T1000 (cell line): ENCODE results near the gene CDK14.

Source experiments
- DNase-seq: peaks from one replicate; lab custom pipeline; 2025; ENCODE audit warnings: mixed read lengths; lab: John Stamatoyannopoulos, UW

The CDK14 gene

GRCh38 chr7:91050677-91051076 lies 454.6 kb downstream of the CDK14 start:
- DNase-seq: no peak

- no peak for DNase-seq
Observed at GRCh38 chr7:91051966-91052365, 455.8 kb downstream of the CDK14 start.

GRCh38 chr7:91054374-91054773 lies 458.3 kb downstream of the CDK14 start:
- DNase-seq: no peak

GRCh38 chr7:91055219-91055618 lies 459.1 kb downstream of the CDK14 start:
- no peak for DNase-seq

GRCh38 chr7:91062713-91063112 lies 466.6 kb downstream of the CDK14 start:
- DNase-seq: no peak

- no peak for DNase-seq
Observed at GRCh38 chr7:91064052-91064451, 467.9 kb downstream of the CDK14 start.

- no peak for DNase-seq
Observed at GRCh38 chr7:91064938-91065337, 468.8 kb downstream of the CDK14 start.

- DNase-seq: no peak
Observed at GRCh38 chr7:91066627-91067026, 470.5 kb downstream of the CDK14 start.

- DNase-seq: no peak
Observed at GRCh38 chr7:91067242-91067641, 471.1 kb downstream of the CDK14 start.

- no peak for DNase-seq
Observed at GRCh38 chr7:91068136-91068795, 472.1 kb downstream of the CDK14 start.

GRCh38 chr7:91069146-91069545 lies 473.0 kb downstream of the CDK14 start:
- no peak for DNase-seq

GRCh38 chr7:91079487-91079886 lies 483.4 kb downstream of the CDK14 start:
- no peak for DNase-seq

- DNase-seq: no peak
Observed at GRCh38 chr7:91080351-91080750, 484.2 kb downstream of the CDK14 start.

- DNase-seq: no peak
Observed at GRCh38 chr7:91082038-91082437, 485.9 kb downstream of the CDK14 start.

- no peak for DNase-seq
Observed at GRCh38 chr7:91082852-91083495, 486.9 kb downstream of the CDK14 start.

- no peak for DNase-seq
Observed at GRCh38 chr7:91083855-91084644, 487.9 kb downstream of the CDK14 start.

GRCh38 chr7:91085175-91085574 lies 489.1 kb downstream of the CDK14 start:
- DNase-seq: no peak

GRCh38 chr7:91086200-91086599 lies 490.1 kb downstream of the CDK14 start:
- no peak for DNase-seq

- DNase-seq: no peak
Observed at GRCh38 chr7:91088156-91088555, 492.0 kb downstream of the CDK14 start.

- DNase-seq: no peak
Observed at GRCh38 chr7:91088691-91089090, 492.6 kb downstream of the CDK14 start.

GRCh38 chr7:91089382-91089963 lies 493.4 kb downstream of the CDK14 start:
- no peak for DNase-seq

- no peak for DNase-seq
Observed at GRCh38 chr7:91090684-91091083, 494.6 kb downstream of the CDK14 start.

GRCh38 chr7:91091631-91092030 lies 495.5 kb downstream of the CDK14 start:
- DNase-seq: no peak
